ENCODE measurements around the gene CHTF18.

DNA sequence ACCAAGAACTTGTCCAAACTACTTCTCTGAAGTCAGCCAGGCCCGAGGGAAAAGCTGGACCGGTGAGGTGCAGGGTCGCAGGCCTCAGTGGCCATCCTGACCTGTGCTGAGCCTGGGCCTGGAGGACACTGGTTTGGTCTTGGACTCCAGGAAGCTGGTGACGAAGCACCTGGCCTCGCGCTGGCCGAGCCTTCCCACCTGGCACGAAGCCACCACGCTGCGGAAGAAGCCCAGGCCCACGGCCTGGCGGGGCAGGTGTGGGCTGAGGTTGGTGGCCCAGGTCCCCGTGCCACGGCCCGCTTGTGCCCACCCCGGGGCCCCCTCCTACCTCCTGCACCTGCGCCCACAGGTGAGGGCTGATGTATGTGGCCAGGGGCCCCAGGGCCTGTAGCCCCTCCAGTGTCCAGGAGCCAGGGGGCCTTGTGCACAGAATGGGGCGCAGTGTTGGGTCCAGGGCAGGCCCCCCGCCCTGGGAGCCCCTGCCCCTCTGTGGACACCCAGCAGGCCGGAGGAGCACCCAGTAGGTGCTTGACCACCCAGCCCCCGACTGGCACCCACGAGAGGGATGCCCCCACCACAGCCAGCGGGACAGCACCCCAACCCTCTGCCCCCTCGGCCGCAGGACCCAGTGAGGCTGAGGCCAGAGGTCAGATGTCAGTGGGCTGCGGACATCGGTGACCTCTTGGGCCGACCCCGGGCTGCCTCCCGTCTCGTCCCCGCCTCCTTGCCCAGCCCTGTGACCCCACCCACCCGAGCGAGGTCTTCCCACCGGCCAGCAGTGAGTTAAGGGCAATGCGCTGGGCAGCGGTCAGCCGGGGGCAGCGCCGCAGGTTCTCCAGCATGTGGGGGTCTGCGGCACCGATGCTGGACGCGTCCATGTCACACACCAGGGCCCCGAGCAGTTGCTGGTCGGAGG lies 14.1 kb upstream of the CHTF18 start:
- TF ChIP-seq POLR2AphosphoS5 (IDR thresholded peaks at IDR 0.05) (no peak), POLR2A (IDR thresholded peaks at IDR 0.05) (no peak)
- TF ChIP-seq, protein P1, sequence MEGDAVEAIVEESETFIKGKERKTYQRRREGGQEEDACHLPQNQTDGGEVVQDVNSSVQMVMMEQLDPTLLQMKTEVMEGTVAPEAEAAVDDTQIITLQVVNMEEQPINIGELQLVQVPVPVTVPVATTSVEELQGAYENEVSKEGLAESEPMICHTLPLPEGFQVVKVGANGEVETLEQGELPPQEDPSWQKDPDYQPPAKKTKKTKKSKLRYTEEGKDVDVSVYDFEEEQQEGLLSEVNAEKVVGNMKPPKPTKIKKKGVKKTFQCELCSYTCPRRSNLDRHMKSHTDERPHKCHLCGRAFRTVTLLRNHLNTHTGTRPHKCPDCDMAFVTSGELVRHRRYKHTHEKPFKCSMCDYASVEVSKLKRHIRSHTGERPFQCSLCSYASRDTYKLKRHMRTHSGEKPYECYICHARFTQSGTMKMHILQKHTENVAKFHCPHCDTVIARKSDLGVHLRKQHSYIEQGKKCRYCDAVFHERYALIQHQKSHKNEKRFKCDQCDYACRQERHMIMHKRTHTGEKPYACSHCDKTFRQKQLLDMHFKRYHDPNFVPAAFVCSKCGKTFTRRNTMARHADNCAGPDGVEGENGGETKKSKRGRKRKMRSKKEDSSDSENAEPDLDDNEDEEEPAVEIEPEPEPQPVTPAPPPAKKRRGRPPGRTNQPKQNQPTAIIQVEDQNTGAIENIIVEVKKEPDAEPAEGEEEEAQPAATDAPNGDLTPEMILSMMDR (IDR thresholded peaks at IDR 0.05): no peak
